IPS-20b (cell line): Measurements from ENCODE around the gene TFAP2D.
A peak's percentile ranks its signal among the peaks of the same experiment; 100 is the strongest.

Experiments
- H3K27ac ChIP-seq: one replicate; pipeline ENCODE4 v1.5.1; 2013; ENCODE audit warnings: low read length
- H3K27me3 ChIP-seq: 2 replicates; pipeline ENCODE4 v1.6.1; 2013; ENCODE audit warnings: mild to moderate bottlenecking, low read length, inconsistent platforms; ENCODE audit not compliant: insufficient read depth
- H3K36me3 ChIP-seq: 2 replicates; pipeline ENCODE4 v1.6.1; 2013; ENCODE audit warnings: low read depth, mild to moderate bottlenecking, inconsistent platforms, low read length, moderate library complexity; ENCODE audit not compliant: insufficient read depth
- H3K4me1 ChIP-seq: 2 replicates; pipeline ENCODE4 v1.6.1; 2013; ENCODE audit warnings: mild to moderate bottlenecking, control low read depth, inconsistent platforms, low read length, moderate library complexity; ENCODE audit not compliant: insufficient read depth
- H3K4me3 ChIP-seq: 2 replicates; pipeline ENCODE4 v1.5.1; 2013; ENCODE audit warnings: mild to moderate bottlenecking, low read length, inconsistent platforms
- H3K9ac ChIP-seq: 2 replicates; pipeline ENCODE4 v1.6.1; 2013; ENCODE audit warnings: low read depth, mild to moderate bottlenecking, inconsistent platforms, low read length, moderate library complexity
- H3K9me3 ChIP-seq: 2 replicates; pipeline ENCODE4 v1.6.1; 2013; ENCODE audit warnings: mild to moderate bottlenecking, low read depth, low read length, inconsistent platforms; ENCODE audit not compliant: insufficient read depth

Gene TFAP2D

DNA sequence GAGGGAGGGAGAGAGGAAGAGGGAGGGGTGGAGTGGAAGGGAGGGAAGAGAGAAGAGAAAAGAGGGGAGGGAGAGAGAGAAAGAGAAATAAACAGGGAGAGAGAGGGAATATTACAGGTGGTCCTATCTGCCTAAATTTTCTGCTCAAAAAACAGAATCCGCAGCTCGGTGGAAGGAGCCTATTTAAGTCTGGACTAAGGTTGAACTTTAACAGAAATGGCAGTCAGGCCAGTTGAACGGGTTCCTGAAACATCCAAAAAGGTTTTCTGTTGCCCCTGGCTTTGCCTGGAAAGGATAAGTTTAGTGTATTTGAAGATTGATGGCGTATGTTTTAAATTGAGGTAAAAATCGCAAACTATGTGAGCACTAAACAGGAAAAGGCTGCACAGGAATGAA lies 107.5 kb downstream of the TFAP2D start:
- Histone ChIP-seq H3K36me3 (no peaks in the 10 kb centered on the region), H3K4me3 (peak overlapping the region; percentile 50; the same call in 1 of the 2 replicates), H3K27me3 (peaks cover 100% of the 10 kb centered on the region), H3K9ac (no peak overlapping the region), H3K4me1 (peaks cover 30% of the 10 kb centered on the region; the same call in 1 of the 2 replicates), H3K27ac (no peak overlapping the region), H3K9me3 (no peaks in the 10 kb centered on the region)

DNA sequence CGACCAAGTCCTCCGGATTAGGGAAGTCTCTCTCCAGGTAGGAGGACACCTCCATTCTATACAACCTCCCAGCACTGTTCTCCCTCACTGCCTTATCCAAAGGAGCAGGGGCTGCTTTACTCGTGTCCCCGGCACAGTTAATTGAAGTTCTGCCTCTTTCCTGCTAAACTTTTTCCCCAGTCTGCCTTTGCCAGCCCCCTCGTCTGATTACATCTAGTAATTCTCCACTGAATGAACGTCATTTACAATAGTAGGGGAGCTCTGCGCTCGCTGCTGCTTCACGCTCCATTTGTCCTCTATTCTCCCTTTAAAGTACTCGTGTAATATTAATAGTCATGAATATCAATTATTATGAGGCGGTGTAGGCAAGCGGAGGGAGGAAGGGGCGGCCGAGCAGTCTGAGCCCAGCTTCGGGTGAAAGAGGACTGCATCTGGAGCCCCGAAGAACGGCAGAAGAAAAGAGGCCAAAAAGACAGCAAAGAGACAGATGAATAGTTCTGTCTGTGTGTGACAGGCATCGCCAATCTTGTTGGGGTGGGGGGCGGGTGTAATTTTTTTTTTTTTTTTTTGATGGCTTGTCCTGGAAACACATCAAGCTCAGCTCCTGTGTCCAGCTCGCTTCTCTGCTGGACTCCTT lies 108.2 kb downstream of the TFAP2D start:
- Histone ChIP-seq H3K36me3 (no peaks in the 10 kb centered on the region), H3K27me3 (peaks cover 100% of the 10 kb centered on the region), H3K9me3 (no peaks in the 10 kb centered on the region), H3K27ac (no peak overlapping the region), H3K4me3 (0 out of 2 replicates have a peak overlapping the region, but pooled peaks have one; percentile 28), H3K9ac (no peak overlapping the region), H3K4me1 (peaks cover 36% of the 10 kb centered on the region; the same call in 1 of the 2 replicates)

DNA sequence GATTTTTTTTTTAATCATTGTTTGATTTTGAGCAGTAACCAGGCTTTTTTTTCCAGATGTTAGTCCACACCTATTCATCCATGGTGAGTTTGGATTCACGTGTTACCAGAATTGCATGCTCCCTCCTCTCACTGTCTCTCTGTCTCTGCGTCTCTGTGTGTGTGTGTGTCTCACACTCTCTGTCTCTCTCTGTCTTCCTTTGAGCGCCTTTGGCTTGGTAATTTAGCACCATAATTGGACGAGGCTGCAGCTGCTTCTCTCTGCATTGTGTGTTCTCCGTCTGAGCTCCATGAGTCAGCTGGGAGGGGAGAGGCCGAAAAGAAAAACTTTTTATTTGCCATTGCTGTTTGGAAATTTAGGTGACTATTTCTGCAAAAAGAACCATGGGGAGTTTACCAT lies 108.8 kb downstream of the TFAP2D start:
- Histone ChIP-seq H3K4me1 (peaks cover 40% of the 10 kb centered on the region; the same call in 1 of the 2 replicates), H3K27me3 (peaks cover 100% of the 10 kb centered on the region), H3K9ac (no peak overlapping the region), H3K4me3 (no peak overlapping the region), H3K27ac (no peak overlapping the region), H3K36me3 (no peaks in the 10 kb centered on the region), H3K9me3 (no peaks in the 10 kb centered on the region)
